ENCODE results near the gene SDK1.

- TF ChIP-seq, protein P1, sequence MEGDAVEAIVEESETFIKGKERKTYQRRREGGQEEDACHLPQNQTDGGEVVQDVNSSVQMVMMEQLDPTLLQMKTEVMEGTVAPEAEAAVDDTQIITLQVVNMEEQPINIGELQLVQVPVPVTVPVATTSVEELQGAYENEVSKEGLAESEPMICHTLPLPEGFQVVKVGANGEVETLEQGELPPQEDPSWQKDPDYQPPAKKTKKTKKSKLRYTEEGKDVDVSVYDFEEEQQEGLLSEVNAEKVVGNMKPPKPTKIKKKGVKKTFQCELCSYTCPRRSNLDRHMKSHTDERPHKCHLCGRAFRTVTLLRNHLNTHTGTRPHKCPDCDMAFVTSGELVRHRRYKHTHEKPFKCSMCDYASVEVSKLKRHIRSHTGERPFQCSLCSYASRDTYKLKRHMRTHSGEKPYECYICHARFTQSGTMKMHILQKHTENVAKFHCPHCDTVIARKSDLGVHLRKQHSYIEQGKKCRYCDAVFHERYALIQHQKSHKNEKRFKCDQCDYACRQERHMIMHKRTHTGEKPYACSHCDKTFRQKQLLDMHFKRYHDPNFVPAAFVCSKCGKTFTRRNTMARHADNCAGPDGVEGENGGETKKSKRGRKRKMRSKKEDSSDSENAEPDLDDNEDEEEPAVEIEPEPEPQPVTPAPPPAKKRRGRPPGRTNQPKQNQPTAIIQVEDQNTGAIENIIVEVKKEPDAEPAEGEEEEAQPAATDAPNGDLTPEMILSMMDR (IDR thresholded peaks at IDR 0.05), result no peak
- TF ChIP-seq POLR2A (IDR thresholded peaks at IDR 0.05), result no peak
These were observed 96.3 kb downstream of the SDK1 start for GRCh38 chr7:3397324-3397723.

Data from uterus (tissue), 2 donors.